GM10847 (cell line): ENCODE measurements around the gene TMCO4.

Source experiments
- POLR2A ChIP-seq: IDR thresholded peaks from 2 replicates; pipeline ENCODE4 v1.6.1; 2011; ENCODE audit not compliant: insufficient read length; ENCODE audit errors: extremely low read depth

The TMCO4 gene

GRCh38 chr1:19744886-19745285 lies 54.8 kb downstream of the TMCO4 start:
- no peak for TF ChIP-seq POLR2A

- TF ChIP-seq POLR2A = no peak
Observed at GRCh38 chr1:19744335-19744743, 55.4 kb downstream of the TMCO4 start.

- no peak for TF ChIP-seq POLR2A
Observed at GRCh38 chr1:19743793-19744192, 55.9 kb downstream of the TMCO4 start.

GRCh38 chr1:19743180-19743579 lies 56.5 kb downstream of the TMCO4 start:
- TF ChIP-seq POLR2A = no peak

- no peak for TF ChIP-seq POLR2A
Observed at GRCh38 chr1:19739628-19740027, 60.1 kb downstream of the TMCO4 start.

- TF ChIP-seq POLR2A = no peak
Observed at GRCh38 chr1:19738669-19739068, 61.0 kb downstream of the TMCO4 start.

- no peak for TF ChIP-seq POLR2A
Observed at GRCh38 chr1:19738076-19738475, 61.6 kb downstream of the TMCO4 start.

- no peak for TF ChIP-seq POLR2A
Observed at GRCh38 chr1:19737104-19737825, 62.5 kb downstream of the TMCO4 start.

- TF ChIP-seq POLR2A = no peak
Observed at GRCh38 chr1:19735440-19736127, 64.1 kb downstream of the TMCO4 start.

GRCh38 chr1:19734472-19734999 lies 65.2 kb downstream of the TMCO4 start:
- TF ChIP-seq POLR2A = no peak

GRCh38 chr1:19734056-19734455 lies 65.7 kb downstream of the TMCO4 start:
- TF ChIP-seq POLR2A = no peak

- TF ChIP-seq POLR2A = no peak
Observed at GRCh38 chr1:19733615-19734014, 66.1 kb downstream of the TMCO4 start.

GRCh38 chr1:19731311-19731821 lies 68.3 kb downstream of the TMCO4 start:
- no peak for TF ChIP-seq POLR2A

- no peak for TF ChIP-seq POLR2A
Observed at GRCh38 chr1:19730793-19731192, 68.9 kb downstream of the TMCO4 start.

- no peak for TF ChIP-seq POLR2A
Observed at GRCh38 chr1:19730232-19730631, 69.5 kb downstream of the TMCO4 start.
